Mononuclear cell (primary cell): ENCODE results near the gene CYTIP. TPM values are rescaled to one million over a fixed set of nuclear protein-coding genes. Genes with fewer than 3 reads are reported as not detected.
"Not testable (repeated sequence)": the region's sequence is repeated elsewhere in the genome, so short reads cannot be mapped to it uniquely, and the experiment has no call there.

Experiments
- H3K27me3 ChIP-seq: 2 replicates; pipeline ENCODE4 v1.6.0; 2011; ENCODE audit warnings: low read length, control low read depth; ENCODE audit not compliant: insufficient read depth
- H3K4me1 ChIP-seq: 2 replicates; pipeline ENCODE4 v1.5.1; 2011; ENCODE audit warnings: mild to moderate bottlenecking, low read length, control low read depth; ENCODE audit not compliant: insufficient read depth
- H3K4me3 ChIP-seq: 2 replicates; pipeline ENCODE4 v1.5.1; 2011; ENCODE audit warnings: mild to moderate bottlenecking, low read length, moderate library complexity
- H3K9me3 ChIP-seq: 2 replicates; pipeline ENCODE4 v1.5.1; 2011; ENCODE audit warnings: low read depth, mild to moderate bottlenecking, control low read depth, low read length
- total RNA-seq: library from RNA; depleted of rRNA; stranded (reverse); fragments of >200 nt; gene quantifications from one replicate; pipeline ENCODE4 v1.2.3, GENCODE V29; 2012

The CYTIP gene
- total RNA-seq, 1 donor, result 766 TPM

DNA sequence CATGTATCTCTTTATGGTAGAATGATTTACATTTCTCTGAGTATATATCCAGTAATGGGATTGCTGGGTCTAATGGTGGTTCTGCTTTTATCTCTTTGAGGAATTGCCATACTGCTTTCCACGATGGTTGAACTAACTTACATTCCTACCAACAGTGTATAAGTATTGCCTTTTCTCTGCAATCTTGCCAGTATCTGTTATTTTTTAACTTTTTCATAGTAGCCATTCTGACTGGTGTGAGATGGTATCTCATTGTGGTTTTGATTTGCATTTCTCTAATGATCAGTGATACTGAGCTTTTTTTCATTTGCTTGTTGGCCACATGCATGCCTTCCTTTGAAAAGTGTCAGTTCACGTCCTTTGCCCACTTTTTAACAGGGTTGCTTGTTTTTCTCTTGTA lies 55.1 kb downstream of the CYTIP start:
- Histone ChIP-seq H3K9me3 (peaks cover 5% of the 10 kb centered on the region), H3K4me1 (no peaks in the 10 kb centered on the region)

DNA sequence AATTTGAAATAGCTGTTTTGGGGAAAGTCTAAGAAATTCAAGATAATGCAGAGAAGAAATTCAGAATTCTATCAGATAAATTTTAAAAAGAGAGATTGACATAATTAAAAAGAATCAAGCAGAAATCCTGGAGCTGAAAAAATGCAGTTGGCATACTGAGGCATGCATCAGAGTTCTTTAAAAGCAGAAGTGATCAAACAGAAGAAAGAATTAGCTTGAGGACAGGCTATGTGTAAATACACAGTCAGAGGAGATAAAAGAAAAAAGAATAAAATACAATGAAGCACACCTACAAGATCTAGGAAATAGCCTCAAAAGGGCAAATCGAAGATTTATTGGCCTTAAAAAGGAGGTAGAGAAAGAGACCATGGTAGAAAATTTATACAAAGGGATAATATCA lies 57.1 kb downstream of the CYTIP start:
- H3K4me1 ChIP-seq, result no peaks in the 10 kb centered on the region
- no peaks in the 10 kb centered on the region for H3K27me3 ChIP-seq
- H3K9me3 ChIP-seq, result peaks cover 5% of the 10 kb centered on the region
- H3K4me3 ChIP-seq, result no peak overlapping the region

More for the DNA sequence above, 55.1 kb downstream of the CYTIP start:
- H3K4me3 ChIP-seq, result no peak overlapping the region
- H3K27me3 ChIP-seq, result no peaks in the 10 kb centered on the region

DNA sequence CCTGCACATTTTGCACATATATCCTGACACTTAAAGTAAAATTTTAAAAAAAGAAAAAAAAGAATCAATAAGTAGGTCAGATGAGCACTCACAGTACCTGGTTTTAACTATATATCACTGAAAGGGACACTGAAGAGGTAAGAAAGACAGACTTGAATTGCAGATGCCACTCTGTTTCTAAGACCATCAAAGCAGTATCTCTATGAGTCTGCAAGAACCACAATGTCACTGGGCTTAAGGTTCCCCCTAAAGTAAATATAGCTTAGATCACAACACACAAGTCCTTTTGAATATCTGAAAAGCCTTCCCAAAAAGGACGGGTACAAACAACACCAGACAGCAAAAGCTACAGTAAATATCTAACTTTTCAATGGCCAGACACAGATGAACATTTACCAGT lies 57.6 kb downstream of the CYTIP start:
- no peaks in the 10 kb centered on the region for H3K4me1 ChIP-seq
- no peak overlapping the region for H3K4me3 ChIP-seq
- H3K9me3 ChIP-seq, result peaks cover 5% of the 10 kb centered on the region
- H3K27me3 ChIP-seq, result no peaks in the 10 kb centered on the region

DNA sequence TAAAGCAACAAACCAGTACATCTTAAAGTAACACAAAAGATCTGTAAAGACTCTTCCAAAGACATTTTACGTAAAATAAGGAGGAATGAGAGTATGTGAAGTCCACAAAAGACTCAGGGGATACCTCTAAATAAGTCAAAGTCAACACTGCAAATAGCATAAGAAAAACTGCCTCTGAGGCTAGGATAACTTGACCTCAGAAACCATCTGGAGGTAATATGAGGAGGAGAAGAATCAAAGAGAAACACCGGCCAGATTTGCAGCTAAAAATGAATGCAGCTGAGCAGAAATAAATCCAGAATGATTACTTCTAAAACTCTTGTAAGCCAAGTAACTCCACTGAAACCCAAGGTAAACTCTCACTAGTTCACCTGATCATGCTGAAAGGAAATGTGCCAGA lies 66.0 kb downstream of the CYTIP start:
- Histone ChIP-seq H3K4me1 (no peaks in the 10 kb centered on the region), H3K4me3 (no peak overlapping the region), H3K9me3 (peaks cover 20% of the 10 kb centered on the region), H3K27me3 (no peaks in the 10 kb centered on the region)

DNA sequence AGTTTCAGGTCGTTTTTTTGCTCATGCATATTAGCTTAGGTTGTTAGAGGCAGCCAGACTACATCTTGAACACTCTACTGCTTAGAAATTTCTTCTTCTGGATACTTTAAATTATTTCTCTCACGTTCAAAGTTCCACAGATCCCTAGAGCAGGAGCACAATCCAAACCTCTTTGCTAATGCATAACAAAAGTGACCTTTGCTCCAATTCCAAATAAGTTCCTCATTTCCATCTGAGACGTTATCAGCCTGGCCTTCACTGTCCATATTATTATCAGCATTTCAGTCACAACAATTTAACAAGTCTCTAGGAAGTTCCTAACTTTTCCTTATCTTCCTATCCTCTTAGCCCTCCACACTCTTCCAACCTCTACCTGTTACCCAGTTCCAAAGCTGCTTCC lies 67.8 kb downstream of the CYTIP start:
- Histone ChIP-seq H3K27me3 (no peaks in the 10 kb centered on the region), H3K4me3 (no peak overlapping the region), H3K9me3 (peaks cover 20% of the 10 kb centered on the region), H3K4me1 (no peaks in the 10 kb centered on the region)

DNA sequence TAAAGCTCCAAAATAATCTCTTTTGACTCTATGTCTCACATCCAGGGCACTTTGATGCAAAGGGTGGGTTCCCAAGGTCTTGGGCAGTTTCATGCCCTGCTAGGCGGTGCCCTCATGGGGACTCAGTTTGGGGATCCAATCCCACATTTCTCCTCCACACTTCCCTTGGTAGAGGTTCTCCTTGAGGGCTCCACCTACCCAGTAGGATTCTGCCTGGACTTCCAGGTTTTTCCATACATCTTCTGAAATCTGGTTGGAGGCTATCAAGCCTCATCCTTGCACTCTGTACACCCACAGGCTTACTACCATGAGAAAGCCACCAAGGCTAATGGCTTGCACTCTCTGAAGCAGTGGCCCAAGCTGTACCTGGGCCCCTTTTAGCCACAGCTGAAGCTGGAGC lies 68.5 kb downstream of the CYTIP start:
- H3K4me1 ChIP-seq, result no peaks in the 10 kb centered on the region
- no peaks in the 10 kb centered on the region for H3K27me3 ChIP-seq
- H3K9me3 ChIP-seq, result peaks cover 20% of the 10 kb centered on the region
- no peak overlapping the region for H3K4me3 ChIP-seq

DNA sequence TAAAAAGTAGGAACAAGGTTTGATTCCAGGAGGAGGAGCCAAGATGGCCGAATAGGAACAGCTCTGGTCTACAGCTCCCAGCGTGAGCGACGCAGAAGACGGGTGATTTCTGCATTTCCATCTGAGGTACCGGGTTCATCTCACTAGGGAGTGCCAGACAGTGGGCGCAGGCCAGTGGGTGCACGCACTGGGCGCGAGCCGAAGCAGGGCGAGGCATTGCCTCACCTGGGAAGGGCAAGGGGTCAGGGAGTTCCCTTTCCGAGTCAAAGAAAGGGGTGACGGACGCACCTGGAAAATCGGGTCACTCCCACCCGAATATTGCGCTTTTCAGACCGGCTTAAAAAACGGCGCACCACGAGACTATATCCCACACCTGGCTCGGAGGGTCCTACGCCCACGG lies 75.4 kb downstream of the CYTIP start:
- H3K9me3 ChIP-seq, H3K4me3 ChIP-seq, H3K27me3 ChIP-seq, H3K4me1 ChIP-seq: not testable (repeated sequence)

DNA sequence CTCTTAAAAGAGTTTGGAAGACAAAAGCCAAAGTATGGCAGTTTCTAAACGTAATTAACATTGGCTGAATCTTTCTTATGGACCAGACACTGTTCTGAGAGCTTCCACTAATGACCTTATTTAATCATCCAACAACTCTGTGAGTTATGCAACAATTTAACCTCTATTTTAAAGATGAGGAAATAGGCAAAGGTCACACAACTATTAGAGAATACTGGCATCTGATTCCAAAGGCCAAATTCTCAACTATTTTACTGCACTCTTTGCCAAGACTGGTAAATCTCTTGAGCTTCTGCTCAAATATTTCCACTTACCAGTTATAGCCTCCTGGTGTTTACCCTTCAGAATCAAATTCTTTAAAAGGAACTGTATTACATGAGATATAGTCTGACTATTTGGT lies 76.2 kb downstream of the CYTIP start:
- Histone ChIP-seq H3K27me3 (no peaks in the 10 kb centered on the region), H3K4me1 (peaks cover 4% of the 10 kb centered on the region), H3K4me3 (no peak overlapping the region), H3K9me3 (no peaks in the 10 kb centered on the region)

Other genes starting within 250 kb of the CYTIP start
- under 0.01 TPM for gene GALNT5, start 186.4 kb downstream of the CYTIP start, total RNA-seq
- gene ERMN, start 118.3 kb downstream of the CYTIP start, total RNA-seq, result 25.1 TPM
- 4.1 TPM for gene ACVR1C, start 184.8 kb upstream of the CYTIP start, total RNA-seq